Left lung (tissue), 10 donors: ENCODE results near the gene WNT5B. TPM values are rescaled to one million over a fixed set of nuclear protein-coding genes. Genes with fewer than 3 reads are reported as not detected.
A peak's percentile ranks its signal among the peaks of the same experiment; 100 is the strongest.

Experiments
- ATAC-seq: fragments of 200-7000 bp; cut with Tn5 transposase; one replicate; pipeline ENCODE4 v1.9.1; 2020; ENCODE audit warnings: moderate library complexity
- DNase-seq, 4 donors: peaks; one replicate each; pipeline ENCODE4 v3.0.0-alpha.2; 2013 to 2020
- H3K27ac ChIP-seq, 2 donors: fragments of 200-600 bp; sonication (generic) in 1 of 2; one replicate each; pipeline versions ENCODE4 v1.5.0 to v1.8.0; 2020 to 2021
- H3K27me3 ChIP-seq, 2 donors: fragments of 200-600 bp; sonication (generic) in 1 of 2; one replicate each; pipeline versions ENCODE4 v1.5.0 to v1.8.0; 2020 to 2021
- H3K36me3 ChIP-seq, 2 donors: fragments of 200-600 bp; sonication (generic) in 1 of 2; one replicate each; pipeline versions ENCODE4 v1.5.0 to v1.8.0; 2020 to 2021
- H3K4me1 ChIP-seq, 2 donors: fragments of 200-600 bp; one replicate each; pipeline ENCODE4 v1.8.0; 2021
- H3K4me3 ChIP-seq, 2 donors: fragments of 200-600 bp; sonication (generic) in 1 of 2; one replicate each; pipeline versions ENCODE4 v1.5.0 to v1.8.0; 2020 to 2021; ENCODE audit warnings: mild to moderate bottlenecking in 1 of 2
- H3K9me3 ChIP-seq, 2 donors: fragments of 200-600 bp; sonication (generic) in 1 of 2; one replicate each; pipeline versions ENCODE4 v1.5.0 to v1.8.0; 2020 to 2021
- intact Hi-C, 2 donors: fragments of 100-400 bp; cut with DNase I; formaldehyde crosslinking; loops; one replicate each; pipeline versions ENCODE4 v1.11.2 to v1.14.2; 2022
- microRNA-seq, 2 donors: library from miRNA; unstranded; fragments of <30 nt; microRNA quantifications; one replicate each; pipeline ENCODE4, GENCODE V29; 2019
- polyA plus RNA-seq, 6 donors: library from polyadenylated mRNA; unstranded; fragments of 120-200 nt; gene quantifications; one replicate each; pipeline ENCODE4 v1.2.1, GENCODE V29; 2013; ENCODE audit not compliant: insufficient read length in 6 of 6
- total RNA-seq, 2 donors: library from RNA; stranded (reverse); fragmentation: NEBNext Ultra II Directional; extraction: Animal tissue kit (Norgen Biotek cat#: 25700); gene quantifications; one replicate each; pipeline ENCODE4 v1.2.1, GENCODE V29; 2021
- TF ChIP-seq, protein P1 (sequence below), 2 donors: fragments of 200-600 bp; sonication (generic) in 1 of 2; IDR thresholded peaks; one replicate each; pipeline versions ENCODE4 v1.5.0 to v1.8.0; 2021; ENCODE audit warnings: antibody characterized with exemption in 2 of 2
- donor health status: DM: no; HTN: yes; CAD: no.
- donor health status: DM: no; HTN: no; CAD: no.

Gene WNT5B
- total and polyA plus RNA-seq, 8 donors = 3.3 to 8.8 (median 6.7) TPM

DNA sequence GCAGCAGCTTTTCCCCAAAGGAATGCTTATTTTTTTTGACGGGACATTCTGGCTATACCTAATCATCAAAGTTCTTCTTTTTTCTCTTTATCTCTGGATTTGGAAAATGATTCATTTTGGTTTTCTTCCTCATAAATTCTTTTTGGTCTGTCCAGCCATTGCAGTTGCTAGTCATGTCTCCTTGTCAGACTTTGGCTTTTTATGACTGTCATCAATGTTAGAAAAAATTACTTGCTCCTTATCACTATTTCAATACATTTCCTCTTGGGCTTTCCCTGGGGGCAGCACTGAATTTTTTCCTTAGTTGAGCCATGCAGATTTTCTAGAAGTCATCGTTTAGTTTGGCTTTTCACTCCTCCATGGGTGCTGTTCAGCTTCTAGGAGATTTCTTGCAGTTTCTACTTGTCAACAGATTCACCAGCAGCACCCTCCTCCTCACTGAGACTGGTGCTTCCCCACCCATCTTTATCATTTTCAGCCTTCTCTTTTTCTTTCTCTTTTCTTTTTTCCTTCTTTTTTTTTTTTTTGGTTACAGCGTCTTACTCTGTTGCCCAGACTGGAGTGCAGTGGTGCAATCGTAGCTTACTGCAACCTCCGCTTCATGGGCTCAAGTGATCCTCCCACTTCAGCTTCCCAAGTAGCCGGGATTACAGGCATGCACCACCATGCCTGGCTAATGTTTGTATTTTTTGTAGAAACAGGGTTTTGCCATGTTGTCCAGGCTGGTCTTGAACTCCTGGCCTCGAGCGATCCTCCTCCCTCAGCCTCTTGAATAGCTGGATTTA lies 67.0 kb downstream of the WNT5B start:
- TF ChIP-seq, protein P1, sequence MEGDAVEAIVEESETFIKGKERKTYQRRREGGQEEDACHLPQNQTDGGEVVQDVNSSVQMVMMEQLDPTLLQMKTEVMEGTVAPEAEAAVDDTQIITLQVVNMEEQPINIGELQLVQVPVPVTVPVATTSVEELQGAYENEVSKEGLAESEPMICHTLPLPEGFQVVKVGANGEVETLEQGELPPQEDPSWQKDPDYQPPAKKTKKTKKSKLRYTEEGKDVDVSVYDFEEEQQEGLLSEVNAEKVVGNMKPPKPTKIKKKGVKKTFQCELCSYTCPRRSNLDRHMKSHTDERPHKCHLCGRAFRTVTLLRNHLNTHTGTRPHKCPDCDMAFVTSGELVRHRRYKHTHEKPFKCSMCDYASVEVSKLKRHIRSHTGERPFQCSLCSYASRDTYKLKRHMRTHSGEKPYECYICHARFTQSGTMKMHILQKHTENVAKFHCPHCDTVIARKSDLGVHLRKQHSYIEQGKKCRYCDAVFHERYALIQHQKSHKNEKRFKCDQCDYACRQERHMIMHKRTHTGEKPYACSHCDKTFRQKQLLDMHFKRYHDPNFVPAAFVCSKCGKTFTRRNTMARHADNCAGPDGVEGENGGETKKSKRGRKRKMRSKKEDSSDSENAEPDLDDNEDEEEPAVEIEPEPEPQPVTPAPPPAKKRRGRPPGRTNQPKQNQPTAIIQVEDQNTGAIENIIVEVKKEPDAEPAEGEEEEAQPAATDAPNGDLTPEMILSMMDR (IDR thresholded peaks at IDR 0.05) = no peak
- no peaks in the 10 kb centered on the region for H3K36me3 ChIP-seq
- no peak for DNase-seq
- peaks cover 5 to 80% of the 10 kb centered on the region in 2 donors for H3K4me1 ChIP-seq
- no peaks in the 10 kb centered on the region for H3K9me3 ChIP-seq
- H3K4me3 ChIP-seq = no peak overlapping the region
- H3K27ac ChIP-seq = peak overlapping the region in 1 of 2 donors; percentile 30
- no peak for ATAC-seq
- intact Hi-C loops = no loop called here
- H3K27me3 ChIP-seq = no peaks in the 10 kb centered on the region

DNA sequence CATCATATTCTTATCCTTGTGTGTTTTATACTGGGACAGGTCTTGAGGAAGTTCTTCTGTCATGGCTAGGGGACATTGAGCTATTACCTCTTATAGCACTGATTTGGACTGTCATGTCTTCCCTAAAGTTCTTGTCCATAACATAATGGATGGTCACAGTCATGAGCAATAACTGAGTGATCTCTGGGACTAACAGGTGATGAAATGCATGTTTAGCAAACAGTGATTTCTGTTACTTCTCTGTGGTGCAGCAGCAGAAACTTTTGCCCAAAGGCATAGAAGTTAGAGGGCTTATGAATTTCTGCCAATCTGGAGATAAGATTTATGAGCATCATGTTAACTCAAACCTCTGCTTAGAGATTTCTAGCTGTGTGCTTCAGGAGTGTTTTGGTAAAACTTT lies 67.8 kb downstream of the WNT5B start:
- H3K27me3 ChIP-seq = no peaks in the 10 kb centered on the region
- H3K4me1 ChIP-seq = peaks cover 4 to 85% of the 10 kb centered on the region in 2 donors
- no peak overlapping the region for H3K4me3 ChIP-seq
- no peak for ATAC-seq
- no peak overlapping the region for H3K27ac ChIP-seq
- TF ChIP-seq, protein P1 (IDR thresholded peaks at IDR 0.05) = no peak
- intact Hi-C loops = no loop called here
- H3K36me3 ChIP-seq = no peaks in the 10 kb centered on the region
- no peak for DNase-seq
- no peaks in the 10 kb centered on the region for H3K9me3 ChIP-seq

Small RNA genes lying within 50 kb of the gene (microRNA-seq; reads per million reads assigned to microRNA genes)
- 0 reads per million in 2 donors for gene MIR3649

Other genes with a start within 250 kb of the WNT5B start
- 10 to 100 TPM; 11.5 to 15.5 TPM for gene FBXL14, start 34.6 kb upstream of the WNT5B start, total RNA-seq
- gene FBXL14, start 34.6 kb upstream of the WNT5B start, polyA plus RNA-seq = 10 to 100 TPM in 3 of 6 donors, 1 to 10 TPM in 3; 7.5 to 11.0 (median 10.0) TPM
- gene ADIPOR2, start 61.8 kb downstream of the WNT5B start, total RNA-seq = 10 to 100 TPM; 52.9 to 66.8 TPM
- 10 to 100 TPM; 37.0 to 42.7 (median 40.7) TPM for gene ADIPOR2, start 61.8 kb downstream of the WNT5B start, polyA plus RNA-seq
- gene LRTM2, start 191.3 kb downstream of the WNT5B start, total RNA-seq = not detected
- gene LRTM2, start 191.3 kb downstream of the WNT5B start, polyA plus RNA-seq = not detected